Loucy (cell line): ENCODE results near the gene SLC30A3.

Experiments
- CTCF ChIP-seq: fragments of 200-600 bp; sonication (generic); conservative IDR thresholded peaks from 2 replicates; pipeline ENCODE4 v1.5.1; 2014; ENCODE audit warnings: mild to moderate bottlenecking, antibody characterized with exemption, low read length
- EZH2phosphoT487 ChIP-seq: fragments of 200-600 bp; IDR thresholded peaks from 2 replicates; pipeline ENCODE4 v1.6.1; 2018; ENCODE audit warnings: antibody characterized with exemption, mild to moderate bottlenecking, moderate library complexity, borderline replicate concordance

- TF ChIP-seq CTCF (no peak), EZH2phosphoT487 (no peak)
Measured at GRCh38 chr2:27208486-27209050, 54.3 kb downstream of the SLC30A3 start.
